ENCODE measurements around the gene LATS2. TPM values are rescaled to one million over a fixed set of nuclear protein-coding genes. Genes with fewer than 3 reads are reported as not detected.

Gene LATS2
- polyA plus RNA-seq (2012; ENCODE audit: insufficient read depth, insufficient read length, low read depth) = not detected

DNA sequence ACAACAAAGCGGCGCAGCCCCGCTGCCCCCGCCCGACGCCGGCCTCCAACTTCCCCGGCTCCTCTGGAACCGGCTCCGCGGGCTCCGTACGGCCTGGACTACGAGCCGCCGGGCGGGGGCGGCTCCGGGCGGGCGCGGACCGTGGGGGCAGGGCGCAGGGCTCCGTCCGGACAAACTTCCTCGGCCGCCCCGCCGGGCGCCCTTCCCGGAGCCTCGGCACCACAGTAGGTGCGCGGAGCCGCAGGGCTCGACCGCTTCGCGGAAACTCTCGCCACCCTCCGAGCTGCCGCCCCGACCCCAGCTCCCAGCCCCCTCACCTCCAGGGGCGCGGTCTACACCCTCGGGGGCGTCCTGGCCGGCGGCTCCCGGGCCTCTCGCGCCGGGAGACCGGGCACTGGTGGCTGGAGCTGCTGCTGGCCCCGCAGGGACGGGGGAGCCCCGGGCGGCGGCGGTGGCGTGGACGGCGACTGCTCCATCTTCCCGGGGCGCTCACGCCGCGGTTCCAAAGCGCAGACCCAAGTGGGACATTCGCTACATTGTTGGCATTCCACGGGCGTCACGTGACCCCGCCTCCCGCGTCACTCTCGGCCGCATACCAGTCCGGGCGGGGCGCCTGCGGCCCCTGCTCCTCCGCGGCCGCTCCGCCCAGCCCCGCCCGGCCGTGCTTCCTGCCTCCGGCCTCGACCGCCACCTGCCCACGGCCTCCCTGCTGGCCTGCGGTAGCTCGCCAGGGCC is at the start of gene LATS2:
LATS2 (minus strand) TSS at position 558 of the 735 bp plus-strand sequence. CDS start 15,560 bp downstream, outside the sequence.
- DNase-seq = peak; percentile 32
- no peaks in the 10 kb centered on the region for H3K9me3 ChIP-seq
- no peaks in the 10 kb centered on the region for H3K36me3 ChIP-seq
- H3K27me3 ChIP-seq = peaks cover 52% of the 10 kb centered on the region
- no peaks in the 10 kb centered on the region for H3K4me1 ChIP-seq
- no peak within 1 kb of the TSS; the same call in 1 of the 2 replicates for H3K4me3 ChIP-seq (ENCODE audit: low read depth, low read length)
- no peak for TF ChIP-seq CTCF (IDR thresholded peaks at IDR 0.05; ENCODE audit: low read depth, low read length)

- Histone ChIP-seq H3K4me3 (ENCODE audit: low read depth, low read length) (no peak overlapping the region), H3K9me3 (no peaks in the 10 kb centered on the region), H3K4me1 (no peaks in the 10 kb centered on the region), H3K27me3 (no peaks in the 10 kb centered on the region), H3K36me3 (no peaks in the 10 kb centered on the region)
- DNase-seq = no peak
- no peak for TF ChIP-seq CTCF (IDR thresholded peaks at IDR 0.05; ENCODE audit: low read depth, low read length)
Measured at GRCh38 chr13:21109168-21109567, 47.8 kb upstream of the LATS2 start.

- Histone ChIP-seq H3K36me3 (no peaks in the 10 kb centered on the region), H3K4me3 (ENCODE audit: low read depth, low read length) (no peak overlapping the region), H3K27me3 (no peaks in the 10 kb centered on the region), H3K9me3 (no peaks in the 10 kb centered on the region), H3K4me1 (no peaks in the 10 kb centered on the region)
- DNase-seq = no peak
- TF ChIP-seq CTCF (IDR thresholded peaks at IDR 0.05; ENCODE audit: low read depth, low read length) = no peak
Measured at GRCh38 chr13:21106089-21106488, 44.7 kb upstream of the LATS2 start.

DNA sequence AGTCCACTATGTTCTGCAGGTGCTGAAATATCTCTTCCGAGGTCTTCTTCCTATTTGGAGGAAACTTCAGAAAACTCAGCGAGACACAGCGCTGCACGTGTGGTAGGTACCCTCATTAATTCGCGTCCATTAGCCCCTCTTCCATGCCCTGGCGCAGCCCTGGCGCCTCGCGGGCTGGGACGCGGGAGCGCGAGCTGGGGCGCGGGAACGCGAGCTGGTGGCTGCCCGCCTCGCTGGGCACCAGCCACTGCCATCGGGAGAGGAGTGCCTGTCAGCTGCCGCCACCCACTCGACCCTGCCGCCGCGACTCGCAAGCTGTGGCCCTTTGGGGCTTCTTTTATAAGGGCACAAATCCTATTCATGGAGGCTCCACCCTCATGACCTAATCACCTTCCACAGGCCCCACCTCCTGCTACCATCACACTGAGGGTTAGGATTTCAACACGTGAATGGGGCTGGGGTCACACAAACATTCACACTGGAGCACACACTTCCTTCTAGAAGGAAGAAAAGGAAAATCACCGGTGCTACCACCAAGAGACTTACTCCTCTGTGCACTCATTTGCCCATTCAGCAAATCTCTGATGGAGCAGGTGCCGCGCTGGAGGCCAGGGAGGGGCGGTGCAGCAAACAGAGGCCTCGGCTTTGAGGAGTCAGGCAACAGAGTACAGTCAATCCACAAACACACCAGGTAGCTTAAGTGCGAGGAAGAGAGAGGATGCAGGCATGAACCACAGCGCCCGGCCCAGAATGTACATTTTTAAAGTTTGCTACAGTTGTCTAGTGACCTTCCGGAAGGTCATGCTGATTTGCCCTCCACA is 43.0 kb upstream of the LATS2 start:
- Histone ChIP-seq H3K36me3 (no peaks in the 10 kb centered on the region), H3K4me3 (ENCODE audit: low read depth, low read length) (no peak overlapping the region), H3K4me1 (no peaks in the 10 kb centered on the region), H3K9me3 (no peaks in the 10 kb centered on the region), H3K27me3 (no peaks in the 10 kb centered on the region)
- no peak for TF ChIP-seq CTCF (IDR thresholded peaks at IDR 0.05; ENCODE audit: low read depth, low read length)
- no peak for DNase-seq

DNA sequence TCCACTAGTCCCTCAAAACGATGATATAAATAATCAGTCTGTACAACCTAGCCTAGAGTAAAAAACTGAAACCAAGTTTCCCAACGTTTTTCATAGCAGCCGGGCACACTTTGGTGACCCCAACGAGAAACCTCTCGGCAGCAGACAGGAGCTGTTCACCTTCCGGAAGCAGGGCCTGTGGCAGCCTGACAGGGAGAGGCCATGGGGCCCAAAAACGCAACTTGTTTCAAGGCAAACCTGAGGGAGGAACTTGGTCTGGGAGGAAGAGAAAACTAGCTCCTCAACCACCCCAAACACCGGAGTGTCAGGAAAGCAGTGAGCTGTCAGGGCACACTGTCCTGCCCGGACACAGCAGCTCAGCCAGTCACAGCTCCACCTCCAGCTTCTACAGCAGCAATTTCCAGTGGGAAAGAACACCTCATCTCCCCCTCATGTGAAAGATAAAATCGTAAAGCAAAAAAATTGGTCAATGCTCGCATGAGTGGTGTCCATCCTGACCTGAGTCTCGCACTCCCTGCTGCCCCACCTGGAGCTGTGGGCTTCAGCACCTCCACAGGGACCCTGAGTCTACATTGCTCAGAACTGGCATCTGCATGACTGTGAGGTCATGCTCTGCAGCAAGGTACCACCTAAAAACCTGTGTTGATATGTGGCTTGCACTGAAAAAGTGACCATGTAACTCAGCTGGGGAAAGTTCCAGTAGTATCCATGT is 40.6 kb upstream of the LATS2 start:
- Histone ChIP-seq H3K4me3 (ENCODE audit: low read depth, low read length) (no peak overlapping the region), H3K4me1 (no peaks in the 10 kb centered on the region), H3K27me3 (0 out of 2 replicates have a peak, but pooled peaks cover 3% of the 10 kb centered on the region), H3K36me3 (no peaks in the 10 kb centered on the region), H3K9me3 (no peaks in the 10 kb centered on the region)
- TF ChIP-seq CTCF (IDR thresholded peaks at IDR 0.05; ENCODE audit: low read depth, low read length) = no peak
- no peak for DNase-seq
